Caco-2 (cell line): ENCODE results near the gene RNF20. TPM values are rescaled to one million over a fixed set of nuclear protein-coding genes. Genes with fewer than 3 reads are reported as not detected.
"Not testable (repeated sequence)": the region's sequence is repeated elsewhere in the genome, so short reads cannot be mapped to it uniquely, and the experiment has no call there.

Experiments used
- BruUV-seq: library from RNA; stranded (reverse); fragments of 400-500 nt; replicated peaks from 2 replicates; lab custom pipeline; 2021; lab: Mats Ljungman, UMichigan
- CTCF ChIA-PET: fragments of 300-600 bp; sonication (Branson Sonifier 250); formaldehyde crosslinking; loops from one replicate; lab custom pipeline; 2022; ENCODE audit warnings: antibody characterized with exemption; lab: Charles Lee
- POLR2A ChIA-PET: fragments of 300-600 bp; sonication (Branson Sonifier 250); formaldehyde crosslinking; loops from one replicate; lab custom pipeline; 2022; ENCODE audit warnings: antibody characterized with exemption; lab: Charles Lee
- DNase-seq, 2 experiments: peaks; one replicate each; pipeline versions ENCODE4 v3.0.0 to v3.0.0-alpha.2; 2020 to 2022
- H3K27me3 ChIP-seq: replicated peaks from 2 replicates; pipeline ENCODE4 v1.6.0; 2011; ENCODE audit warnings: low read length; ENCODE audit not compliant: control insufficient read depth, insufficient read depth
- H3K36me3 ChIP-seq: 2 replicates; pipeline ENCODE4 v1.5.1; 2011; ENCODE audit warnings: low read length; ENCODE audit not compliant: control insufficient read depth, insufficient read depth
- H3K4me1 ChIP-seq: fragments of 250-450 bp; sonication (Bioruptor Pico); 2 replicates; pipeline ENCODE4 v1.5.1; 2020; ENCODE audit warnings: mild to moderate bottlenecking
- H3K4me3 ChIP-seq: 2 replicates; pipeline ENCODE4 v1.5.1; 2011; ENCODE audit warnings: low read depth, mild to moderate bottlenecking, control low read depth, low read length
- H3K9me3 ChIP-seq: fragments of 250-450 bp; sonication (Bioruptor Pico); 2 replicates; pipeline ENCODE4 v1.5.1; 2020; ENCODE audit warnings: mild to moderate bottlenecking, moderate library complexity
- H3K27ac Mint-ChIP-seq: one replicate; pipeline ENCODE4 v1.8.0; 2022; ENCODE audit warnings: mixed read lengths; ENCODE audit not compliant: unreplicated experiment
- H3K27me3 Mint-ChIP-seq: one replicate; pipeline ENCODE4 v1.8.0; 2022; ENCODE audit warnings: mixed read lengths; ENCODE audit not compliant: insufficient read depth, unreplicated experiment
- H3K36me3 Mint-ChIP-seq: one replicate; pipeline ENCODE4 v1.8.0; 2022; ENCODE audit warnings: mild to moderate bottlenecking, mixed read lengths; ENCODE audit not compliant: insufficient read depth, unreplicated experiment
- H3K4me1 Mint-ChIP-seq: one replicate; pipeline ENCODE4 v1.8.0; 2022; ENCODE audit warnings: low read depth, mixed read lengths; ENCODE audit not compliant: unreplicated experiment
- H3K4me3 Mint-ChIP-seq: one replicate; pipeline ENCODE4 v1.8.0; 2022; ENCODE audit warnings: mild to moderate bottlenecking, moderate library complexity, mixed read lengths; ENCODE audit not compliant: unreplicated experiment
- H3K9me3 Mint-ChIP-seq: one replicate; pipeline ENCODE4 v1.8.0; 2022; ENCODE audit warnings: mixed read lengths; ENCODE audit not compliant: unreplicated experiment
- intact Hi-C: fragments of 100-400 bp; cut with micrococcal nuclease; formaldehyde crosslinking; loops from one replicate; pipeline ENCODE4 v1.10.0; 2022; ENCODE audit not compliant: unreplicated experiment
- total RNA-seq: library from RNA; stranded (reverse); gene quantifications from 2 replicates; pipeline ENCODE4 v1.2.3, GENCODE V29; 2022
- TF ChIP-seq, protein P1 (sequence below), 2 experiments: fragments of 200-600 bp in 1 of 2; IDR thresholded peaks; 1 replicate in 1 of 2; 2 replicates in 1 of 2; pipeline versions ENCODE4 v1.5.1 to v1.8.0; 2011 to 2022; ENCODE audit warnings: antibody characterized with exemption in 1 of 2, control low read depth in 1 of 2, inconsistent platforms in 1 of 2, low read depth in 1 of 2, low read length in 1 of 2, mild to moderate bottlenecking in 1 of 2, moderate library complexity in 1 of 2; ENCODE audit not compliant: insufficient read depth in 1 of 2, severe bottlenecking in 1 of 2, unreplicated experiment in 1 of 2

Gene RNF20
- total RNA-seq, 1 experiment from 2014 or later: 37.4 TPM

DNA sequence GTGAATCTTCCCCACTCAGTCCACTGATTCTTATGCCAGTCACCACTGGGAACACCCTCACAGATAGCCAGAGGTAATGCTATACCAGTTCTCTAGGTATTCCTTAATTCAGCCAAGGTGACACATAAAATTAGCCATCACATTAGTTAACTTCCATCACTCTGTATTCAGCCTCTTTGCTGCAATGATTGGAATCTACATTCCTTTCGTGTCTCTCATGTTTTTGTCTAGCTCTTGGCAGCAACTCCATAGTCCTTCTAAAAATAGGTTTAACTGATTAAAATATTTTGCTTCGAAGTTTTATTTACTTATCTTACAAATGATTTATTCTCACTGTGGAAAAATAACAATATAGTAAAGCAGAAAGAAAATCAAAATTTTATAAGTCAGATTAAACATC, 19.6 kb upstream of the RNF20 start:
- Histone ChIP-seq H3K9me3 (no peaks in the 10 kb centered on the region), H3K36me3 (no peaks in the 10 kb centered on the region), H3K27me3 (no peaks in the 10 kb centered on the region), H3K4me3 (no peak overlapping the region), H3K4me1 (no peaks in the 10 kb centered on the region)
- H3K36me3 Mint-ChIP-seq: peaks cover 1% of the 10 kb centered on the region
- H3K4me3 Mint-ChIP-seq: no peak overlapping the region
- ChIA-PET CTCF (no interaction called here), POLR2A (no interaction called here)
- DNase-seq: no peak
- peaks cover 7% of the 10 kb centered on the region for H3K4me1 Mint-ChIP-seq
- TF ChIP-seq, protein P1, sequence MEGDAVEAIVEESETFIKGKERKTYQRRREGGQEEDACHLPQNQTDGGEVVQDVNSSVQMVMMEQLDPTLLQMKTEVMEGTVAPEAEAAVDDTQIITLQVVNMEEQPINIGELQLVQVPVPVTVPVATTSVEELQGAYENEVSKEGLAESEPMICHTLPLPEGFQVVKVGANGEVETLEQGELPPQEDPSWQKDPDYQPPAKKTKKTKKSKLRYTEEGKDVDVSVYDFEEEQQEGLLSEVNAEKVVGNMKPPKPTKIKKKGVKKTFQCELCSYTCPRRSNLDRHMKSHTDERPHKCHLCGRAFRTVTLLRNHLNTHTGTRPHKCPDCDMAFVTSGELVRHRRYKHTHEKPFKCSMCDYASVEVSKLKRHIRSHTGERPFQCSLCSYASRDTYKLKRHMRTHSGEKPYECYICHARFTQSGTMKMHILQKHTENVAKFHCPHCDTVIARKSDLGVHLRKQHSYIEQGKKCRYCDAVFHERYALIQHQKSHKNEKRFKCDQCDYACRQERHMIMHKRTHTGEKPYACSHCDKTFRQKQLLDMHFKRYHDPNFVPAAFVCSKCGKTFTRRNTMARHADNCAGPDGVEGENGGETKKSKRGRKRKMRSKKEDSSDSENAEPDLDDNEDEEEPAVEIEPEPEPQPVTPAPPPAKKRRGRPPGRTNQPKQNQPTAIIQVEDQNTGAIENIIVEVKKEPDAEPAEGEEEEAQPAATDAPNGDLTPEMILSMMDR (IDR thresholded peaks at IDR 0.05; ENCODE audit: insufficient read depth in 1 of 2, low read depth in 1 of 2, low read length in 1 of 2, severe bottlenecking in 1 of 2, unreplicated experiment in 1 of 2): no peak
- no peaks in the 10 kb centered on the region for H3K9me3 Mint-ChIP-seq
- no TSS peak for BruUV-seq
- H3K27me3 Mint-ChIP-seq: peaks cover 2% of the 10 kb centered on the region
- intact Hi-C loops: no loop called here
- no peak overlapping the region for H3K27ac Mint-ChIP-seq

DNA sequence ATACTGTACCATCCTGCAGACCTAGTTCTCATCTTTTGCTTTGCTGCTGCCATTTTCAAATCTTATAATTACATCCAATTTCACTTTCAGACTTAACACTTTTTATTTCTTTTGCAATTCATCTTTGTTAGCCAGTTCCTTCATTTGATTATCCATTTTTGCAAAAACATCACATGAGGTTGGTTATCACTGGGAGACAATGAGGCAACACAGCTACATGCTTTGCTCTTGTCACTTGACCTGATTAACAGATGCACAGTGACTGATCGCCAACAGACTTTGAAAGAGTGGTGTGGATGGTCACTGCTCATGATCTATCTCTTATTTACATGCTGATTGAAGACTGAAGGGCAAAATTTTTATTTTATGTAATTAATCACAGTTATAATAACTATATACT, 17.0 kb upstream of the RNF20 start:
- no peak overlapping the region for H3K27ac Mint-ChIP-seq
- BruUV-seq: no TSS peak
- H3K27me3 Mint-ChIP-seq: peaks cover 2% of the 10 kb centered on the region
- ChIA-PET CTCF (no interaction called here), POLR2A (no interaction called here)
- H3K4me3 ChIP-seq: no peak overlapping the region
- no peaks in the 10 kb centered on the region for H3K9me3 Mint-ChIP-seq
- no peak overlapping the region for H3K4me3 Mint-ChIP-seq
- H3K4me1 Mint-ChIP-seq: peaks cover 7% of the 10 kb centered on the region
- H3K27me3 ChIP-seq: no peaks in the 10 kb centered on the region
- no peak for DNase-seq
- no peaks in the 10 kb centered on the region for H3K36me3 ChIP-seq
- peaks cover 8% of the 10 kb centered on the region for H3K36me3 Mint-ChIP-seq
- intact Hi-C loops: no loop called here
- no peaks in the 10 kb centered on the region for H3K9me3 ChIP-seq
- TF ChIP-seq, protein P1 (IDR thresholded peaks at IDR 0.05; ENCODE audit: insufficient read depth in 1 of 2, low read depth in 1 of 2, low read length in 1 of 2, severe bottlenecking in 1 of 2, unreplicated experiment in 1 of 2): no peak
- no peaks in the 10 kb centered on the region for H3K4me1 ChIP-seq

DNA sequence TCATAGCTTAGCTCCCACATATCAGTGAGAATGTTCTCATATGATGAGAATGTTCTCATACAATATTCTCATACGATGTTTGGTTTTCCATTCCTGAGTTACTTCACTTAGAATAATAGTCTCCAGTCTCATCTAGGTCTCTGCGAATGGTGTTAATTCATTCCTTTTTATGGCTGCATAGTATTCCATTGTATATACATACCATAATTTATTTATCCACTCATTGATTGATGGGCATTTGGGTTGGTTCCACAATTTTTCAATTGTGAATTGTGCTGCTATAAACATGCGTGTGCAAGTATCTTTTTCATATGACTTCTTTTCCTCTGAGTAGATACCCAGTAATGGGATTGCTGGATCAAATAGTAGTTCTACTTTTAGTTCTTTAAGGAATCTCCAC, 15.2 kb upstream of the RNF20 start:
- intact Hi-C loops, H3K4me1 ChIP-seq, POLR2A ChIA-PET, H3K27ac Mint-ChIP-seq, H3K4me1 Mint-ChIP-seq, H3K4me3 Mint-ChIP-seq, CTCF ChIA-PET, H3K27me3 ChIP-seq, BruUV-seq, H3K9me3 ChIP-seq, DNase-seq, H3K4me3 ChIP-seq, H3K36me3 ChIP-seq, H3K9me3 Mint-ChIP-seq, H3K36me3 Mint-ChIP-seq, H3K27me3 Mint-ChIP-seq: not testable (repeated sequence)

DNA sequence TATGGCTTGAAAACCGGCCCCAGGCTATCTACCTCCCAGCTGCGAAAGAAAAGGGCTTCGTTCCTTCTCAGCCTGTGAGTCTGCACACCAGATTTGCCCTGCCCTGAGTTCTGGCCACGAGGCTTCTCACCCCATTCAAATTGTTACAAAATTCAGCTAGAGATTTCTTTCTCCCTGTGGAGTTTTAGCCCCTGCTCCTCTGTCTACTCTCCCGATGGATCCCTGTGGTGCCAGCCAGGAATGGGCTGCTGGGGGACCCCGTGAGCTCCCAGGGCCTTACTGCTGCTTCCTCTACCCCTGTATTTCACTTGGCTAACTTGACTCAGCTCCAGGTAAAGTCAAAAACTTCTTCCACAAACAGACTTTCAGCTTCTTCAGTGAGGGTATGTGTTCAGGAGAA, 9.3 kb upstream of the RNF20 start:
- no peak for DNase-seq
- Mint-ChIP-seq H3K27ac (no peak overlapping the region), H3K27me3 (peaks cover 2% of the 10 kb centered on the region), H3K4me1 (no peaks in the 10 kb centered on the region), H3K4me3 (no peak overlapping the region), H3K9me3 (no peaks in the 10 kb centered on the region), H3K36me3 (peaks cover 4% of the 10 kb centered on the region)
- POLR2A ChIA-PET: no interaction called here
- CTCF ChIA-PET: no interaction called here
- Histone ChIP-seq H3K4me1 (no peaks in the 10 kb centered on the region), H3K36me3 (no peaks in the 10 kb centered on the region), H3K4me3 (no peak overlapping the region), H3K9me3 (no peaks in the 10 kb centered on the region), H3K27me3 (no peaks in the 10 kb centered on the region)
- TF ChIP-seq, protein P1 (IDR thresholded peaks at IDR 0.05; ENCODE audit: insufficient read depth in 1 of 2, low read depth in 1 of 2, low read length in 1 of 2, severe bottlenecking in 1 of 2, unreplicated experiment in 1 of 2): no peak
- no TSS peak for BruUV-seq
- intact Hi-C loops: no loop called here
